Testis (tissue), 2 donors: ENCODE measurements around the gene MAP7D2.

Experiments used
- CTCF ChIP-seq, 3 experiments: fragments of 450-650 bp in 2 of 3; fragments of 200-600 bp in 1 of 3; sonication (generic) in 1 of 3; IDR thresholded peaks; one replicate each; pipeline ENCODE4 v1.5.1; 2016 to 2019; ENCODE audit warnings: antibody characterized with exemption in 3 of 3, mild to moderate bottlenecking in 2 of 3, moderate library complexity in 1 of 3
- POLR2A ChIP-seq: fragments of 450-650 bp; IDR thresholded peaks from one replicate; pipeline ENCODE4 v1.6.1; 2017; ENCODE audit warnings: antibody characterized with exemption, mild to moderate bottlenecking, moderate library complexity

GRCh38 chrX:20130357-20130756 is 13.7 kb upstream of the MAP7D2 start:
- no peak for TF ChIP-seq CTCF (IDR thresholded peaks at IDR 0.05)
- TF ChIP-seq POLR2A, result no peak
